ENCODE data around the gene MTA1.

The MTA1 gene

GRCh38 chr14:105442125-105442524 lies 22.5 kb downstream of the MTA1 start:
- no peak for DNase-seq (ENCODE audit: low read depth in 2 of 3, low spot score in 1 of 3)

GRCh38 chr14:105442834-105443233 lies 23.2 kb downstream of the MTA1 start:
- no peak for DNase-seq (ENCODE audit: low read depth in 2 of 3, low spot score in 1 of 3)

- no peak for DNase-seq (ENCODE audit: low read depth in 2 of 3, low spot score in 1 of 3)
Measured at GRCh38 chr14:105444859-105445258, 25.2 kb downstream of the MTA1 start.

- DNase-seq (ENCODE audit: low read depth in 2 of 3, low spot score in 1 of 3) = no peak
Measured at GRCh38 chr14:105445290-105445689, 25.7 kb downstream of the MTA1 start.

- no peak for DNase-seq (ENCODE audit: low read depth in 2 of 3, low spot score in 1 of 3)
Measured at GRCh38 chr14:105445901-105446845, 26.5 kb downstream of the MTA1 start.

- no peak for DNase-seq (ENCODE audit: low read depth in 2 of 3, low spot score in 1 of 3)
Measured at GRCh38 chr14:105446971-105447370, 27.3 kb downstream of the MTA1 start.

- DNase-seq (ENCODE audit: low read depth in 2 of 3, low spot score in 1 of 3) = no peak
Measured at GRCh38 chr14:105447651-105448640, 28.3 kb downstream of the MTA1 start.

GRCh38 chr14:105448706-105449111 lies 29.1 kb downstream of the MTA1 start:
- DNase-seq (ENCODE audit: low read depth in 2 of 3, low spot score in 1 of 3) = peak; percentile 25 to 47 (median 44)

- no peak for DNase-seq (ENCODE audit: low read depth in 2 of 3, low spot score in 1 of 3)
Measured at GRCh38 chr14:105449276-105450122, 29.9 kb downstream of the MTA1 start.

- DNase-seq (ENCODE audit: low read depth in 2 of 3, low spot score in 1 of 3) = no peak
Measured at GRCh38 chr14:105450123-105450505, 30.5 kb downstream of the MTA1 start.

- DNase-seq (ENCODE audit: low read depth in 2 of 3, low spot score in 1 of 3) = no peak
Measured at GRCh38 chr14:105450864-105451720, 31.5 kb downstream of the MTA1 start.

GRCh38 chr14:105452963-105453362 lies 33.3 kb downstream of the MTA1 start:
- no peak for DNase-seq (ENCODE audit: low read depth in 2 of 3, low spot score in 1 of 3)

- DNase-seq (ENCODE audit: low read depth in 2 of 3, low spot score in 1 of 3) = no peak
Measured at GRCh38 chr14:105453847-105454246, 34.2 kb downstream of the MTA1 start.

- DNase-seq (ENCODE audit: low read depth in 2 of 3, low spot score in 1 of 3) = no peak
Measured at GRCh38 chr14:105455086-105455640, 35.5 kb downstream of the MTA1 start.

GRCh38 chr14:105455766-105456660 lies 36.4 kb downstream of the MTA1 start:
- DNase-seq (ENCODE audit: low read depth in 2 of 3, low spot score in 1 of 3) = no peak

GRCh38 chr14:105456736-105457617 lies 37.4 kb downstream of the MTA1 start:
- no peak for DNase-seq (ENCODE audit: low read depth in 2 of 3, low spot score in 1 of 3)

GRCh38 chr14:105458010-105458409 lies 38.4 kb downstream of the MTA1 start:
- DNase-seq (ENCODE audit: low read depth in 2 of 3, low spot score in 1 of 3) = no peak

GRCh38 chr14:105458571-105458970 lies 38.9 kb downstream of the MTA1 start:
- no peak for DNase-seq (ENCODE audit: low read depth in 2 of 3, low spot score in 1 of 3)
